DND-41 (cell line): ENCODE data around the gene IFFO2.

ENCODE experiments used
- EZH2 ChIP-seq: IDR thresholded peaks from 3 replicates; pipeline ENCODE4 v1.6.1; 2012; ENCODE audit warnings: borderline replicate concordance, low read depth, mild to moderate bottlenecking, moderate library complexity, low read length, inconsistent platforms; ENCODE audit not compliant: severe bottlenecking
- TF ChIP-seq, protein P1 (sequence below): IDR thresholded peaks from 2 replicates; pipeline ENCODE4 v1.5.1; 2012; ENCODE audit warnings: borderline replicate concordance, low read length, moderate library complexity, mild to moderate bottlenecking; ENCODE audit not compliant: poor library complexity, severe bottlenecking; ENCODE audit errors: extremely low read depth

GRCh38 chr1:18886003-18886335, 70.5 kb downstream of the IFFO2 start:
- TF ChIP-seq, protein P1, sequence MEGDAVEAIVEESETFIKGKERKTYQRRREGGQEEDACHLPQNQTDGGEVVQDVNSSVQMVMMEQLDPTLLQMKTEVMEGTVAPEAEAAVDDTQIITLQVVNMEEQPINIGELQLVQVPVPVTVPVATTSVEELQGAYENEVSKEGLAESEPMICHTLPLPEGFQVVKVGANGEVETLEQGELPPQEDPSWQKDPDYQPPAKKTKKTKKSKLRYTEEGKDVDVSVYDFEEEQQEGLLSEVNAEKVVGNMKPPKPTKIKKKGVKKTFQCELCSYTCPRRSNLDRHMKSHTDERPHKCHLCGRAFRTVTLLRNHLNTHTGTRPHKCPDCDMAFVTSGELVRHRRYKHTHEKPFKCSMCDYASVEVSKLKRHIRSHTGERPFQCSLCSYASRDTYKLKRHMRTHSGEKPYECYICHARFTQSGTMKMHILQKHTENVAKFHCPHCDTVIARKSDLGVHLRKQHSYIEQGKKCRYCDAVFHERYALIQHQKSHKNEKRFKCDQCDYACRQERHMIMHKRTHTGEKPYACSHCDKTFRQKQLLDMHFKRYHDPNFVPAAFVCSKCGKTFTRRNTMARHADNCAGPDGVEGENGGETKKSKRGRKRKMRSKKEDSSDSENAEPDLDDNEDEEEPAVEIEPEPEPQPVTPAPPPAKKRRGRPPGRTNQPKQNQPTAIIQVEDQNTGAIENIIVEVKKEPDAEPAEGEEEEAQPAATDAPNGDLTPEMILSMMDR, result no peak
- no peak for TF ChIP-seq EZH2
